SK-N-MC (cell line): Measurements from ENCODE around the gene GMDS.

Experiments
- DNase-seq: peaks from one replicate; pipeline ENCODE4 v3.0.0-alpha.2; 2011; ENCODE audit warnings: low read depth, low spot score
- H3K27ac ChIP-seq: fragments of 200-600 bp; sonication (generic); 2 replicates; pipeline ENCODE4 v1.5.1; 2016; ENCODE audit warnings: mixed run types
- H3K36me3 ChIP-seq: fragments of 200-600 bp; sonication (generic); 2 replicates; pipeline ENCODE4 v1.6.1; 2017; ENCODE audit warnings: antibody characterized with exemption, low read length, mixed read lengths; ENCODE audit not compliant: insufficient read depth
- H3K4me3 ChIP-seq: fragments of 200-600 bp; sonication (generic); 2 replicates; pipeline ENCODE4 v1.5.1; 2016
- H3K9ac ChIP-seq: fragments of 200-600 bp; sonication (generic); 2 replicates; pipeline ENCODE4 v1.8.0; 2017; ENCODE audit warnings: mixed run types, mixed read lengths; ENCODE audit not compliant: insufficient read length
- H3K9me3 ChIP-seq: fragments of 200-600 bp; sonication (generic); 2 replicates; pipeline ENCODE4 v1.6.1; 2017; ENCODE audit warnings: low read depth, mild to moderate bottlenecking, antibody characterized with exemption, low read length, moderate library complexity, mixed read lengths
- EZH2 ChIP-seq: fragments of 200-600 bp; sonication (generic); IDR thresholded peaks from one replicate; pipeline ENCODE4 v1.6.1; 2017; ENCODE audit warnings: antibody characterized with exemption
- FOXP2 ChIP-seq: optimal IDR thresholded peaks from 2 replicates; pipeline ENCODE3; 2011; ENCODE audit warnings: mild to moderate bottlenecking, moderate library complexity; ENCODE audit not compliant: insufficient read depth; ENCODE audit errors: extremely low read length, control extremely low read depth
- POLR2AphosphoS5 ChIP-seq: IDR thresholded peaks from 2 replicates; pipeline ENCODE4 v1.6.1; 2012; ENCODE audit warnings: mild to moderate bottlenecking, low read depth, low read length, borderline replicate concordance

GMDS gene

DNA sequence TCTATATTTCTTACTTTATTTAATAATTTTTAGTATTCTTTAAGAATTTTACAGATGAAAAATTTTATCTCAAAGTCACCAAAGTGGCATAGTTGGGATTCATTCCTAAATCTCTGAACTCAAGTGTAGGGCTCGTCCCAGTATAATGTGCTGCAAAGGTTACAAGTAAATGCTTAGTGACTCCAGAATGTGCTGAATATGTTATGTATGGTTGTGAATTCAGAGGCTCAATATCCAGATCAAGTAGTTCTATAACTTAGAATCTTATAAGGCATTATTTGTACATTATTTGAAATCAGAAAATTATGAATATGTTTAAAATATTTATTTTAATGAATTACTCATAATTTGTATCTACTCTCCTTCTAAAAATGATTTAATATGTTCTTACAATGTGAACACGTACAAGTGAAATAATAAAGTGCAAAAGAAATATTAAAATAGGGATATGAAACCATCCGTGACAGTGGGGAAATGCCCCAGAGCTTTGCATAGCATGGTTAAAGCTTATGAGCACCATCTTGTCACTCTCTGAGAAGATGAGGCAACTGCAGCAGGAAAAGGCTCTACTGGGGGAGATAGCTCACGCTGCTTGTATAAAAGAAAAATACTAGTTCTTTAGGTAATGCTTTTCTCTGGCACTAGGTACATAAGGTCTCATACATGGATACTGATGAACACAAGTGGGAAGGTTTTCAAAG lies 376.7 kb downstream of the GMDS start:
- H3K9me3 ChIP-seq: no peaks in the 10 kb centered on the region
- H3K4me3 ChIP-seq: no peak overlapping the region
- TF ChIP-seq EZH2: no peak
- no peak for TF ChIP-seq POLR2AphosphoS5
- no peak for TF ChIP-seq FOXP2
- H3K27ac ChIP-seq: no peak overlapping the region
- H3K36me3 ChIP-seq: no peaks in the 10 kb centered on the region
- DNase-seq: no peak
- H3K9ac ChIP-seq: no peak overlapping the region

DNA sequence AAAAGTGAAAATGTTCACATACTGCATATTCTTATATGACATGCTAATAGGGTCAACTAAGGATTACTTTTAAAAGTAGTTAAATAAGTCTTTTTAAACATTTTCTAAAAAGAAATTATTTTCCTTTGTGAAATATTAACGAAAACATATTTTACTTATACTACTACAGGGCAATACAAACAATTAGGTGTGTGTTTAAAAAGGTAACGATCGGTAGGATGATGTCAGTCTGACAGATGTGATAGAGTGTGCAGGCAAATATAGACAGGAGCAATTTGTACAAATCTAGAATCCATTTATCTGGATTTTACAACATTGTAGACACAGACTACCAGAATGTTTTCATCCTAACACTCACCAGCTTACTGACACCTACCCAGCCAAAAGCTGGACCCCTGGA lies 378.2 kb downstream of the GMDS start:
- H3K36me3 ChIP-seq: no peaks in the 10 kb centered on the region
- no peak overlapping the region for H3K9ac ChIP-seq
- TF ChIP-seq FOXP2: no peak
- no peak for TF ChIP-seq EZH2
- TF ChIP-seq POLR2AphosphoS5: no peak
- no peaks in the 10 kb centered on the region for H3K9me3 ChIP-seq
- no peak overlapping the region for H3K27ac ChIP-seq
- H3K4me3 ChIP-seq: no peak overlapping the region
- DNase-seq: no peak

DNA sequence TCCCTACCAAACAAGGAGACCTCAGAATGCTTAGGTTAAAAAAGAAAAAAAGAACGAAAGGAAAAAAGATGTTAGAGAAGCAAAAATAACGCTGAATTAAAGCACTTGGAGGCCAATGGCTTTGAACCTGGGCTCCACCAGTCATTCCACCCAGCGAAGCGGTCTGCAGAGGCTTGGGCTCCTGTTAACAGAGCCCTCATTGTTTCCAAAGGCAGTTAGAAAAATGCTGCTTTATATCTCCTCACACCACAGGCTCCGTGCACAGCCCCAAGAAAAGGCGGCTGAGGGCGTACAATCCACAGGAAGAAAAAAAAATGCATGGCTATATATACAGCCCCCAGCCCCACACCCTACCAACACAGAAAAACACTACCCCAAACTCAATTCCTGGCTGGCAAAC lies 379.8 kb downstream of the GMDS start:
- no peak overlapping the region for H3K9ac ChIP-seq
- no peak overlapping the region for H3K4me3 ChIP-seq
- H3K27ac ChIP-seq: no peak overlapping the region
- no peaks in the 10 kb centered on the region for H3K9me3 ChIP-seq
- TF ChIP-seq FOXP2 (no peak), EZH2 (no peak), POLR2AphosphoS5 (no peak)
- no peaks in the 10 kb centered on the region for H3K36me3 ChIP-seq
- no peak for DNase-seq

DNA sequence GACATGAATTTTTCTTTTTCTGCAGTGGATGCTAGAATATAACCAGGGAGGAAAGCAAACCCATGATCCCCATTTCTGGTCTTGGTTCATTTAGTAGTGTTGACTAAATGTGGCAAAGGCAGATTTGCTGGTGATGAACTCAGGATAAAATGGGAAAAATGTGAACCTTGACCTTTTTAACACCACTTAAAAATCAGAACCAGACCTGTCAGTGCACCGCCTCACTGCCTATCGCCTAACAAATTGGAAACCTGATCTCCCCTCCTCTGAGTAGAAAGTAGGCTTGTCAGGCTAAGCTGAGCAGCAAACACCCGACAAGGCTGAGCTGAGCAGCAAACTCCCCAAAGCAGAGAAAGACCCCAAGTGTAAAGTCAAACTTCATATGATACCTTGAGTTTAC lies 380.9 kb downstream of the GMDS start:
- Histone ChIP-seq H3K9ac (no peak overlapping the region), H3K36me3 (no peaks in the 10 kb centered on the region), H3K4me3 (no peak overlapping the region), H3K27ac (no peak overlapping the region), H3K9me3 (no peaks in the 10 kb centered on the region)
- no peak for DNase-seq
- no peak for TF ChIP-seq POLR2AphosphoS5
- TF ChIP-seq EZH2: no peak
- TF ChIP-seq FOXP2: no peak

DNA sequence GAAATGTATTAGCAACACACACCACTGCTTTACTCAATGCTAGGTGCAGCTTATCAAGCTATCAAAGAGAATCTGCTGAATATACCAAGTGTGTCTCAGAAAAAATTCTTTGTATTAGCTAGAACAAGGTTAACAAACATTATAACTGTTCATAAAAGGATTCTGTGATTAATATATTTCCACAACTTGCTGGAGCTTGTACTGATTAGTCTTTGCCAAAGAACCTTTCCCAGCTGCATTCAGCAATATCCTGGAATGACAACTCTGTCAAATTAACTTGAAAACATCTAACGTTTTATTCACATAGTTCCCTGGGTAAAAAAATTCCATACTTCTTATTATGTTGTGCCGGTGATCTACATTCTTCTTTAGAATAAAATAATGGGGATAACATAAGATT lies 383.0 kb downstream of the GMDS start:
- Histone ChIP-seq H3K36me3 (no peaks in the 10 kb centered on the region), H3K4me3 (no peak overlapping the region), H3K9ac (no peak overlapping the region), H3K27ac (no peak overlapping the region), H3K9me3 (no peaks in the 10 kb centered on the region)
- DNase-seq: no peak
- TF ChIP-seq FOXP2: no peak
- TF ChIP-seq EZH2: no peak
- no peak for TF ChIP-seq POLR2AphosphoS5

DNA sequence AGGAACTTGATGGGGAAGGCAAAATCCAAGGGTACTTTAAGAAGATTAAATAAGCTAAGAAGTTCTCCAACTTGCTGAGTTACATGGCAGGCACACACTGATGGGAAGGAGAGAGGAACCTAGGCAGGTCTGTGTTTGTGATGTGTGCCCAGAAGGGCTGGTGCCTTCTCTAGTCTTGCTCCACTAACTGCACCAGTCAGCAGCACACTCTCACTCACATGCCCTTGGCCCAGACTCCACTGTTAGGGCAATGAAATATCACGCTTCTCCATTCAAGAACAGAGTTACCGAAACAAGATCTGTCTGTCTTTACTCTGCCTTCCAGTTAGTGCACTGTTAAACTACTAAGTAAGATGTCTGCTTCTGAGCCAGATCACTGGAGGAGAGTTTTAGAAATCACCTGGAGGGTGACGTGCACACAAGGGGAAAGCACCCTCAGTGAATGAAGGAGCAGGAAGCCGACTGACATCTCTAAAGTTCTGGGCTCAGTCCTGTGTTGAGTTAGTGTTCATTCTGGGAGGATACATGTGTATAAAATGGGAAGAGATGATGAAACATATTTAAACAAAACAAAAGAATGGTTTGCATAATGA lies 384.6 kb downstream of the GMDS start:
- Histone ChIP-seq H3K9me3 (no peaks in the 10 kb centered on the region), H3K4me3 (no peak overlapping the region), H3K27ac (no peak overlapping the region), H3K9ac (no peak overlapping the region), H3K36me3 (no peaks in the 10 kb centered on the region)
- TF ChIP-seq EZH2 (no peak), POLR2AphosphoS5 (no peak)
- DNase-seq: no peak

DNA sequence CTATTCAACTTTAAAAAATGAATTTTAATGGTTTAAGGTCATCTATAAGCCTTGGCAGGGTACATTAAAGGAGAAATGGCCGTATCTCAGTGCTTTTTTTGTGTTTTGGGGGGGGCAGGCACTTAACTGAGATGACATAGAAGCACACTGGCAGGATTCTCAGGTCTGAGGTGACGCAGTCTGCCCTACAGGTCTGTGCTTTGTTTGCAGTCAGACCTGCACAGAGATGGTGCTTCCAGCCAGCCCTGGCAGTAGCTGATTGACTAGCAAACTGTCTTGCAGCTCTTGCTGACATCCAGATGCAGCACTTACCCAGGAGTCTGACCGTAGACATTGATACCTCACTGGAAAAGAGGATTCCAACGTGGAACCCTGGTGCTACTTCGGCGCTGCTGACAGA lies 386.5 kb downstream of the GMDS start:
- TF ChIP-seq EZH2 (no peak), FOXP2 (no peak), POLR2AphosphoS5 (no peak)
- Histone ChIP-seq H3K9ac (no peak overlapping the region), H3K36me3 (no peaks in the 10 kb centered on the region), H3K27ac (no peak overlapping the region), H3K4me3 (no peak overlapping the region), H3K9me3 (no peaks in the 10 kb centered on the region)
- no peak for DNase-seq

DNA sequence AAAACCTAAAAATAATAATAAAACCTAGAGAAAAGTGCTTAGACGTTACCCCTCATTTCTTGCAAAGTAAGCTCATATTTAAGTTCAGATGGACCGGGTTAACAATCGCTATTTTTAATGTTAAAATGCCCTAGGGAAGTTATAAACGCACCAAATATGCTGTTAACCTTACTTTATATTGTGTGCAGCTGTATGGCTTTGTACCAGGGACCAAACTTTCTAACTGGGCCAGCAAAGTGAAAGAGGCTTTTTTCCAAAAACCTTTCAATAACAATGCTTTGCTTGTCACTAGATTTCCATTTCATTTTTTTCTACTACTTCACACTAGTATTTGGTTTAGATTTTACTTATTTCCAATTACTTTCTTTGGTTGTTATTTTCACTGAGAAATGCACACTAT lies 387.2 kb downstream of the GMDS start:
- no peak overlapping the region for H3K9ac ChIP-seq
- no peaks in the 10 kb centered on the region for H3K9me3 ChIP-seq
- no peak overlapping the region for H3K27ac ChIP-seq
- TF ChIP-seq POLR2AphosphoS5 (no peak), EZH2 (no peak), FOXP2 (no peak)
- H3K4me3 ChIP-seq: no peak overlapping the region
- no peaks in the 10 kb centered on the region for H3K36me3 ChIP-seq
- DNase-seq: no peak

DNA sequence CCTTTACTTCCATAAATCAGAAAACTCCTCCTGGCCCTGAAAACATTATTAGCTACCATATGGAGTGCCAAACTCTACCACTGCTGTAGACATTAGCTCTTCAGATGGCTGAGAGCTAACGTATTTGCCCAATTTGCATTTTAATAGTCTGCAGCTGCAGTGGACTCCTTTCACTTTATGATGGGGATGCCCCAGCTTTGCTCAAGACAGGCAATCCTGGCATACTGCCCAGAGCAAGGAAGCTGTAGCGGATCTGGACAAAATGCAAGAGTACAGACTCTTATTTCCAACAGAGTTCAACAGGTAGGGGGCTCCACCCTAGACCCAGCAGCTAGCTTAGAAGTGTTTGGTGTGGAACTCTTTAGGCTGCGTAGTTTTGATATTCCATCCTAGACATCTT lies 389.0 kb downstream of the GMDS start:
- TF ChIP-seq POLR2AphosphoS5 (peak; percentile 19; the same call in 1 of the 2 replicates), FOXP2 (no peak)
- no peak overlapping the region for H3K9ac ChIP-seq
- peak overlapping the region; percentile 50 for H3K4me3 ChIP-seq
- no peaks in the 10 kb centered on the region for H3K9me3 ChIP-seq
- peak; percentile 68 for DNase-seq
- no peaks in the 10 kb centered on the region for H3K36me3 ChIP-seq
- peak overlapping the region; percentile 38; the same call in 1 of the 2 replicates for H3K27ac ChIP-seq
